IMR-90 (cell line): ENCODE results near the gene PCSK5. TPM values are rescaled to one million over a fixed set of nuclear protein-coding genes. Genes with fewer than 3 reads are reported as not detected.

Source experiments
- ATAC-seq: fragments of 200-7000 bp; cut with Tn5 transposase; 2 replicates; pipeline ENCODE4 v1.9.1; 2020; ENCODE audit warnings: low read depth, mild to moderate bottlenecking, moderate library complexity
- BruUV-seq: library from RNA; stranded (reverse); fragments of 400-500 nt; replicated peaks from 2 replicates; lab custom pipeline; 2021; lab: Mats Ljungman, UMichigan
- CTCF ChIA-PET: fragments of 300-600 bp; formaldehyde crosslinking; extraction: SDS; loops from one replicate; lab custom pipeline; 2021; ENCODE audit warnings: antibody characterized with exemption; lab: Yijun Ruan, JAX
- POLR2A ChIA-PET: fragments of 300-600 bp; sonication (Branson Sonifier 250); formaldehyde crosslinking; loops from one replicate; lab custom pipeline; 2022; ENCODE audit warnings: antibody characterized with exemption; ENCODE audit not compliant: unreplicated experiment; lab: Charles Lee
- DNase-seq: peaks from one replicate; pipeline ENCODE4 v3.0.0; 2013
- H2AFZ ChIP-seq: replicated peaks from 2 replicates; pipeline ENCODE3; 2013; ENCODE audit warnings: low read length, mild to moderate bottlenecking; ENCODE audit not compliant: poor library complexity
- H2AK5ac ChIP-seq: 2 replicates; pipeline ENCODE4 v1.6.1; 2013; ENCODE audit warnings: low read depth, low read length, inconsistent platforms
- H2AK9ac ChIP-seq: replicated peaks from 2 replicates; pipeline ENCODE3; 2013; ENCODE audit warnings: mild to moderate bottlenecking, low read depth, low read length, moderate library complexity; ENCODE audit not compliant: poor library complexity
- H2BK120ac ChIP-seq: 2 replicates; pipeline ENCODE4 v1.6.1; 2013; ENCODE audit warnings: low read depth, low read length, inconsistent platforms
- H2BK15ac ChIP-seq: 3 replicates; pipeline ENCODE4 v1.6.1; 2013; ENCODE audit warnings: low read depth, low read length, inconsistent platforms
- H2BK20ac ChIP-seq: 2 replicates; pipeline ENCODE4 v1.6.1; 2013; ENCODE audit warnings: low read depth, mild to moderate bottlenecking, inconsistent platforms, low read length, moderate library complexity
- H2BK5ac ChIP-seq: 2 replicates; pipeline ENCODE4 v1.6.1; 2013; ENCODE audit warnings: mild to moderate bottlenecking, low read depth, low read length, inconsistent platforms; ENCODE audit not compliant: poor library complexity, severe bottlenecking
- H3K14ac ChIP-seq: replicated peaks from 2 replicates; pipeline ENCODE4 v1.6.1; 2013; ENCODE audit warnings: low read depth, low read length, inconsistent platforms
- H3K18ac ChIP-seq: 2 replicates; pipeline ENCODE4 v1.6.1; 2013; ENCODE audit warnings: low read depth, low read length, control low read depth
- H3K23ac ChIP-seq: 2 replicates; pipeline ENCODE4 v1.6.1; 2013; ENCODE audit warnings: low read depth, low read length, inconsistent platforms
- H3K27ac ChIP-seq: 2 replicates; pipeline ENCODE4 v1.5.1; 2013; ENCODE audit warnings: mild to moderate bottlenecking, control low read depth, low read length; ENCODE audit not compliant: insufficient read depth
- H3K27me3 ChIP-seq: 2 replicates; pipeline ENCODE4 v1.6.1; 2013; ENCODE audit warnings: low read length; ENCODE audit not compliant: control insufficient read depth, insufficient read depth
- H3K36me3 ChIP-seq: 2 replicates; pipeline ENCODE4 v1.6.1; 2013; ENCODE audit warnings: low read length, mixed read lengths; ENCODE audit not compliant: control insufficient read depth, insufficient read depth
- H3K4ac ChIP-seq: 2 replicates; pipeline ENCODE4 v1.6.1; 2013; ENCODE audit warnings: low read depth, low read length, inconsistent platforms
- H3K4me1 ChIP-seq: 2 replicates; pipeline ENCODE4 v1.6.1; 2013; ENCODE audit warnings: low read length, mixed read lengths; ENCODE audit not compliant: control insufficient read depth, insufficient read depth
- H3K4me2 ChIP-seq: 2 replicates; pipeline ENCODE4 v1.6.1; 2013; ENCODE audit warnings: low read depth, mild to moderate bottlenecking, control low read depth, low read length, moderate library complexity
- H3K4me3 ChIP-seq: 2 replicates; pipeline ENCODE4 v1.5.1; 2013; ENCODE audit warnings: low read depth, mild to moderate bottlenecking, control low read depth, low read length, moderate library complexity; ENCODE audit not compliant: insufficient read depth
- H3K56ac ChIP-seq: 2 replicates; pipeline ENCODE4 v1.6.1; 2013; ENCODE audit warnings: low read length, inconsistent platforms; ENCODE audit not compliant: insufficient read depth; ENCODE audit errors: extremely low read depth
- H3K79me1 ChIP-seq, 2 experiments: 2 replicates each; pipeline ENCODE4 v1.6.1; 2013; ENCODE audit warnings: low read length in 2 of 2, inconsistent platforms in 1 of 2, low read depth in 1 of 2
- H3K9ac ChIP-seq: 2 replicates; pipeline ENCODE4 v1.6.1; 2013; ENCODE audit warnings: low read depth, low read length, control low read depth
- H3K9me1 ChIP-seq: 2 replicates; pipeline ENCODE4 v1.6.1; 2013; ENCODE audit warnings: low read length, inconsistent platforms; ENCODE audit not compliant: insufficient read depth
- H3K9me3 ChIP-seq: 2 replicates; pipeline ENCODE4 v1.6.1; 2013; ENCODE audit warnings: low read length; ENCODE audit not compliant: control insufficient read depth, insufficient read depth
- H4K20me1 ChIP-seq: 2 replicates; pipeline ENCODE4 v1.6.1; 2013; ENCODE audit warnings: low read length, inconsistent platforms; ENCODE audit not compliant: insufficient read depth
- H4K5ac ChIP-seq: 2 replicates; pipeline ENCODE4 v1.6.1; 2013; ENCODE audit warnings: mild to moderate bottlenecking, low read depth, low read length, control low read depth
- H4K8ac ChIP-seq, 2 experiments: 2 replicates each; pipeline ENCODE4 v1.6.1; 2013; ENCODE audit warnings: low read depth in 2 of 2, low read length in 2 of 2, control low read depth in 1 of 2, inconsistent platforms in 1 of 2
- H4K91ac ChIP-seq: 2 replicates; pipeline ENCODE4 v1.6.1; 2013; ENCODE audit warnings: low read depth, low read length, inconsistent platforms; ENCODE audit not compliant: insufficient read depth
- CHD1 ChIP-seq: IDR thresholded peaks from 2 replicates; pipeline ENCODE4 v1.6.1; 2012; ENCODE audit warnings: low read depth, low read length, improper control_type of control experiment
- FOS ChIP-seq: fragments of 150-350 bp; IDR thresholded peaks from 2 replicates; pipeline ENCODE4 v1.6.1; 2016; ENCODE audit warnings: low read depth, low read length
- MAFK ChIP-seq: IDR thresholded peaks from 2 replicates; pipeline ENCODE4 v1.6.1; 2012; ENCODE audit warnings: low read depth, low read length, improper control_type of control experiment
- MXI1 ChIP-seq: IDR thresholded peaks from 2 replicates; pipeline ENCODE4 v1.6.1; 2012; ENCODE audit warnings: low read depth, mild to moderate bottlenecking, low read length, moderate library complexity, borderline replicate concordance
- NFE2L2 ChIP-seq: fragments of 150-350 bp; IDR thresholded peaks from 2 replicates; pipeline ENCODE4 v1.6.1; 2016; ENCODE audit warnings: low read depth, mild to moderate bottlenecking, low read length
- POLR2A ChIP-seq: IDR thresholded peaks from 2 replicates; pipeline ENCODE4 v1.6.1; 2012; ENCODE audit warnings: mild to moderate bottlenecking, low read depth, low read length
- RAD21 ChIP-seq: IDR thresholded peaks from 2 replicates; pipeline ENCODE4 v1.6.1; 2012; ENCODE audit warnings: low read length, improper control_type of control experiment
- RCOR1 ChIP-seq: IDR thresholded peaks from 2 replicates; pipeline ENCODE4 v1.6.1; 2012; ENCODE audit warnings: mild to moderate bottlenecking, low read length, improper control_type of control experiment; ENCODE audit not compliant: insufficient replicate concordance
- RFX5 ChIP-seq: IDR thresholded peaks from 2 replicates; pipeline ENCODE4 v1.8.0; 2012; ENCODE audit warnings: low read depth, mild to moderate bottlenecking, low read length, moderate library complexity
- SMC3 ChIP-seq: fragments of 150-350 bp; IDR thresholded peaks from 2 replicates; pipeline ENCODE4 v1.6.1; 2016; ENCODE audit warnings: low read depth, mild to moderate bottlenecking, antibody characterized with exemption, low read length, moderate library complexity
- USF2 ChIP-seq: fragments of 150-350 bp; IDR thresholded peaks from 2 replicates; pipeline ENCODE4 v1.6.1; 2017; ENCODE audit warnings: mild to moderate bottlenecking, antibody characterized with exemption, low read length, low read depth
- WGBS, 2 experiments: methylation state at CpG; one replicate each; pipeline versions ENCODE4 v1.1.5 to v1.1.7; 2013; ENCODE audit warnings: missing lambda C conversion rate in 2 of 2; ENCODE audit not compliant: insufficient read length in 1 of 2; ENCODE audit errors: extremely low coverage in 2 of 2; 5-methylcytosine and 5-hydroxymethylcytosine counted together
- dilution Hi-C: fragments of 300-500 bp; cut with HindIII; formaldehyde crosslinking; loops from one replicate; pipeline ENCODE4 v1.14.3; 2018; ENCODE audit warnings: low sequenced_read_pairs; ENCODE audit not compliant: unreplicated experiment
- in situ Hi-C: fragments of 300-500 bp; cut with MboI; formaldehyde crosslinking; loops from 3 replicates; pipeline ENCODE4 v1.14.3; 2019; ENCODE audit warnings: low sequenced_read_pairs, inconsistent platforms, mixed read lengths
- intact Hi-C: fragments of 100-400 bp; cut with micrococcal nuclease; formaldehyde crosslinking; loops from 2 replicates; pipeline ENCODE4 v1.10.0; 2022
- polyA plus RNA-seq, 3 experiments: library from polyadenylated mRNA; depleted of rRNA; stranded (reverse); fragments of >200 nt; gene quantifications; 2 replicates each; pipeline ENCODE4 v1.2.3, GENCODE V29; 2012; ENCODE audit warnings: low replicate concordance in 1 of 3
- total RNA-seq: library from RNA; depleted of rRNA; stranded (reverse); fragments of >200 nt; gene quantifications from 2 replicates; pipeline ENCODE4 v1.2.3, GENCODE V29; 2012

The PCSK5 gene
- total and polyA plus RNA-seq, 2 of the 4 experiments (the other 2 are of a cell fraction) = 1.5 to 3.0 TPM

- POLR2A ChIA-PET = no interaction called here
- dilution Hi-C loops = no loop called here
- BruUV-seq = no TSS peak
- Histone ChIP-seq H2AK5ac (no peak overlapping the region), H3K79me1 (no peaks in the 10 kb centered on the region), H2AFZ (no peak overlapping the region), H2BK15ac (no peak overlapping the region), H3K4me1 (no peaks in the 10 kb centered on the region), H3K56ac (no peak overlapping the region), H3K27ac (no peak overlapping the region), H3K18ac (no peak overlapping the region), H4K5ac (no peak overlapping the region), H3K4me2 (no peak overlapping the region), H2AK9ac (no peak overlapping the region), H3K14ac (no peak overlapping the region), H3K23ac (no peak overlapping the region), H3K4me3 (no peak overlapping the region), H3K9me1 (no peaks in the 10 kb centered on the region; the same call in 1 of the 2 replicates), H3K9ac (no peak overlapping the region), H3K9me3 (no peaks in the 10 kb centered on the region), H3K36me3 (peaks cover 5% of the 10 kb centered on the region; the same call in 1 of the 2 replicates), H2BK5ac (no peak overlapping the region), H4K91ac (no peak overlapping the region), H4K8ac (no peak overlapping the region), H3K4ac (no peak overlapping the region), H3K27me3 (no peaks in the 10 kb centered on the region), H2BK20ac (no peak overlapping the region), H2BK120ac (no peak overlapping the region), H4K20me1 (no peaks in the 10 kb centered on the region)
- in situ Hi-C loops = no loop called here
- intact Hi-C loops = no loop called here
- TF ChIP-seq RCOR1 (no peak), POLR2A (no peak), USF2 (no peak), MAFK (no peak), SMC3 (no peak), MXI1 (no peak), FOS (no peak), NFE2L2 (no peak), RAD21 (no peak), CHD1 (no peak), RFX5 (no peak)
- ATAC-seq (no peak), DNase-seq (no peak)
- WGBS, 2 experiments = no CpG with 5 or more reads among the region's 2 CpGs
- CTCF ChIA-PET = no interaction called here
Measured at GRCh38 chr9:76027861-76028260, 137.4 kb downstream of the PCSK5 start.
